Pons (tissue), 1 donor: ENCODE data around the gene MAN1A1.

Experiments
- DNase-seq: peaks from one replicate; pipeline ENCODE4 v3.0.0-alpha.2; 2016; ENCODE audit warnings: low spot score

Gene MAN1A1

DNA sequence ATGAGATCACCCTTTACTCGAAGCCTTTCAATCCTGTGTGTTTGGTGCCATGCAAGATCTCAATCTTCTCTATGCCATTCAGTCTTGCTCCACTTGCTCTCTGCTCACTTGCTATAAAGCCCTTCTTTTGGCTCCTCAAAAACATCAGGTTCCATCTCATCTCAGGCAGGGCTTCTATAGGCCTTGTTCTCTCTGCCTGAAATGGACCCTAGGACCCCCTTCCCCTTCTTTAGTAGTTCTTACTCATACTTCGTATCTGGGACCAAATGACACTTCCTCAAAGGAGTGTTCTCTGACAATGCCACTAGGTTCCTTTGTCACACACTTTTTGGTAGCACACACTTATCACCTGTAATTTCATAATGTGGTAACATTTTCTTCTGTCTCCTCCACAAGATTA is 154.4 kb downstream of the MAN1A1 start:
- no peak for DNase-seq

DNA sequence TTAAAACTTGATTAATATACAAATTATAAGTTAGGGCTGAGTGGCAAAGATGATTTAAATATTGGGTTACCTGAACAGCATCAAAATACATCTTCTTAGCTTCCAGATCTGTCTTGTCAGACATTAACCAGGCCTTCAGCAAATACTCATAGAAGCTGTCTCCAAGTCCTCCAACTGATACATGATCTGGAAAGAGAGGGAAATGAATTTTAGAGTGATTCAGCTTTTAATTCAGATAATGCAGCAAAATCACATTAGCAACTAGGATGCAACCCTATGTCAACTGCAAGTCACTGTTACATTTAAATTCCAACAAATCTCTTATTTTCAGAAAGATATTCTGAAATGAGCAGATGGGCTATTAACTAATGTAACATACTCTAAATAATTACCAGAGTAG is 155.9 kb downstream of the MAN1A1 start:
- no peak for DNase-seq

DNA sequence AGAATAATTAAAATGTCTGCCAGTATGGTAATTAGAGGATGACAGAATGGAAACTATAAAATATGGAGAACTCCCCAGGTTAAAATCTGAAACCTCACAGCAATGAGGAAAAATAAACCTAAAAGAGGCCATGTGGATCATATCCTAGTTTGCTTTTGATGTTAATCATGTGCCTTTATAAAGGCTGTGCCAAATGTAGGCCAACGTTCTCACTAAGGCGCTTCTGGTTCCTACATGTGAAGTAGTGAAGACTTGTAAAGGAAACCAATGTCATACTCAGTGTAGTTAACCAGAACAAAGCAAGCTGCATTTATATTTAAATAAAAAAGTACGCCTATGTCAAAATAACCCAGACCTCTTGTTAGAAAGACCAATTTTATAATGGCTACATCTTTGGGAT is 157.4 kb downstream of the MAN1A1 start:
- DNase-seq, result no peak

DNA sequence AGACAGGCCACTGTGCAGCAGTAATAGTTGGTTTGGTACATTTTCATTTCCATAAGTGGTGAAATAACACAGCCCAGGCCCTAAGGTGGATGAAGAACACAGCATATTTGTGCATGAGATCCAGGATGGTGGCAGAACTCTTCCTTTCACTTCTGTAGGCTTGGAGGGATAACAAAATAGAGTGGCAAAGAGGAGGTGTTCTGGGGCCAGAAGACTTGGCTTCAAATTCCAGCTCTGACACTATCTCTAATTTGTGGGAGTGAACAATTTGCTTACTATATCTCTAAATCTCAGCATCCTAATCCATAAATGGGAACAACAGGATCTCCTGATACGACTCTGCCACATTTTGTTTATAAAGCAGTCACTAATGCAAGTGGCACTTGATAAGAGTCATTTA is 159.4 kb downstream of the MAN1A1 start:
- DNase-seq, result no peak

GRCh38 chr6:119189498-119189897 is 160.1 kb downstream of the MAN1A1 start:
- no peak for DNase-seq

GRCh38 chr6:119187596-119187995 is 162.0 kb downstream of the MAN1A1 start:
- no peak for DNase-seq

- no peak for DNase-seq
Observed at GRCh38 chr6:119186490-119186889, 163.1 kb downstream of the MAN1A1 start.

DNA sequence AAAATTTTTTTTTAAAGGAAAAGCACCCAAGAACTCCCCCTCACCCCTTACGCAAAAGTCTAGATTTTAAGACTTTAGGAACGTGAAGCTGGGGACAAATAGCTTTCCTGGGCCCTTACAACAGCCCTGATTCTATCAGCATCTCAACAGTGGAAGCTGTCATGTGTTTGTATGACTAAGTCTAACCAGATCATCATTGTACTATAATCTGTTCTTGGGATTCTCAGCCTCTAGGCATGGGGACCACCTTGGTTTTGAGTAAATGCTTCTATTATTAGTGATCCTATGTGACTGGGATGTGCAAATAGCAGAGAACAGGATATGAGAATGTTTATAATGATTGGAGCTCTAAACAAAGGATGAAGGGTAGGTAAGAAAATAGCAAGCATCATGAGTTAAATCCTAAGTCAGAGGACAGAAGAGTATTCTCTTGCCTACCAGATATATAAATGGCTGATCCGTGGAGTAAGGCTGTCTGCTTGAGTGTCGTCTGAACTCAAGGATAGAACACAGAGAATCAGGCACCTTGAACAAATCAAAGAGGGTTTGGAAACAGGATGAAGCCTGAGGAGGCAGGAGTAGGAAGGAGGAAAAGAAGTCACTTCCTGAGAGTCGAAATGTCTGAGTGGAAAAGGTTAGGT is 165.4 kb downstream of the MAN1A1 start:
- DNase-seq, result no peak

DNA sequence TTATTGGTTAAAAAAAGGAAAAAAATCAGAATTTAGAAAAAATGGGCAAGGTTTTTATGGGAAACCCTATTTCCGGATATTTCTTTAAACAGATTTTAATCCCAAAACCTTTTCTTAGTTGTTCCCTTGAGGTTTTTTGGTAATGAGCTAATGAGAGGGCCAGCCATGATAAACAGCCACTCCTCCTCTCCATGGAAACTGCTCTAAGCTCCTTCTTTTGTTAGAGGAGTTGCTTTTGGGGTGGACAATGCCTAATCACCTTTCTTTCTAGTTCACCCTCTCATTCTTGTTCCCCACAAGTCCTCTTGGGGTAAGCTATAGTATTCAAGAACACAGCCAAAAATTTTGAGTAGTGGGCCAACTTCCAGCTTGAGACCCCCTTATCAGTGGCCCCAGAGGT is 166.1 kb downstream of the MAN1A1 start:
- DNase-seq, result no peak

GRCh38 chr6:119182875-119183274 is 166.7 kb downstream of the MAN1A1 start:
- DNase-seq, result no peak

- DNase-seq, result no peak
Observed at GRCh38 chr6:119182216-119182803, 167.3 kb downstream of the MAN1A1 start.

GRCh38 chr6:119181046-119181445 is 168.5 kb downstream of the MAN1A1 start:
- no peak for DNase-seq

- no peak for DNase-seq
Observed at GRCh38 chr6:119179842-119180241, 169.7 kb downstream of the MAN1A1 start.

- DNase-seq, result no peak
Observed at GRCh38 chr6:119179062-119179461, 170.5 kb downstream of the MAN1A1 start.

DNA sequence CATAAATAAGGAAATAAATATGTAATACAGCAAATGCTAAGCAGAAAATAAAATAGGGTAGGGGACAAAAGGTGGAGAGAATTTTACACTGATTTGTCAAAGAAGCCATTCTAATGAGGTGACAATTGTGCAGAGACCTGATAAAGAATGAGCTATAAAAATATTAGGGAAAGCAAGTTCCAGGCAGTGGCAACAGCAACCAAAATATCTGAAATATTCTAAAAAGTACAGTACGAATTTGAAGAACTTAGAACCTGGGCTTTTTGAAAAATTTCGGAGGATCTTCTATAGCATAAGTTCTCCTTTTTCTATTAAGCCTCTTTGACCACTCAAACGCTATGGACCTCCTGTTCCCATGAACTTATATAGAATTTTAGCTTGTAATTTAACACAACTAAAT is 173.1 kb downstream of the MAN1A1 start:
- DNase-seq, result no peak

DNA sequence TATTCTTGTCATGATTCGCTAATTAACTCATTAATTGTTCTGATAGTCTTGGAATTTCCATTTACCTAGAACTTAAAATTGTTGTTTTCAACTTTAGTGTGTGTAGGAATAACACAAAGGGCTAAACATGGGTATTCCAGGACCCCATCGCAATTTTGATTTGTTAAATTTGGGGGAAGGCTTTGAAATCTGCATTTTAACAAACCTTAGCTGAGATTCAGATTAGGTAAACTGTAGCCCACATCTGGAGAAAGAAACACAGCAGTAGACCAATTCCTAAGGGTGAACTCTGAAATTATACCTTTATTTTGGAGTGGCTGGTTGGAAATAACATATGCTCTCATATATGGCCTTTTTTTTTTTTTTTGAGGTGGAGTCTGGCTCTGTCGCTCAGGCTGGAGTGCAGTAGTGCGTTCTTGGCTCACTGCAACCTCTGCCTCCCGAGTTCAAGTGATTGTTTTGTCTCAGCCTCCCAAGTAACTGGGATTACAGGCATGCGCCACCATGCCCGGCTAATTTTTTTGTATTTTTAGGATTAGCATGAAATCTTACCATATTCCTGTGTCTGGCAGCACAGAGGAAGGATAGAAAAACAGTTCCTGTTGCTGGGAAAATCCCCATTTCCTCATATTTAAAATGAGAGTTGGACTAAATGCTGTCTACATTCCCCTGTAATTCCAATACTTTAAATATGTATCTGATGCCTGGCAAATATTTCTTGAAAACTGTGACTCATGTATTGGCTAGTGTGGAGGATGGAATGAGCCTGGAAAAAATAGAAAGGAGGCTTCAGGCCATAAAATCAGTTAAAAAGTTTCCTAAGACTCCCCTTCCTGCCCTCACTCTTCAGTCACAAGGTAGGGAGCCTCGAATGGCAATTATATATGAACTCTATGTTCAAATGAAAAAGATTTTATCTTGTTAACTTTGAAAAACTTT is 174.4 kb downstream of the MAN1A1 start:
- DNase-seq, result no peak

- no peak for DNase-seq
Observed at GRCh38 chr6:119174085-119174445, 175.5 kb downstream of the MAN1A1 start.

GRCh38 chr6:119173249-119174084 is 176.1 kb downstream of the MAN1A1 start:
- DNase-seq, result no peak

DNA sequence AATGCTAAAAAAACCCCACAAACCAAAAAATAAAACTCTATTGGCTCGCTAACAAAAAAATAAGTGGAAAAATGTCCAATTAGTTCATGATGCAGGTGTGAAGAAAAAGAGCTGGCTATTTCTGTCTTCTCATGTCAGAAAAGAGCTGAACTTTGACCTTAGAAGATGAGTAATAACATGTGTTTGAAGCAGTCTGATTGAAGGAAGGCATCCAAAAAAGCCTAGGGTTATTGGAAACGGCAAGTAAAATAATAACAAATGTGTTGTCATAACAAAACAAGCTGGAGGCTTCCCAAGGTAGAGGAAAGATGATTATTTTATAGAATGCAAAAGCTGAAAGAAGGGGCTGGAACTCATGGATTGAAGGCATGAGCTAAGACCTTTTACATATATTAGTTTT is 176.7 kb downstream of the MAN1A1 start:
- DNase-seq, result no peak

GRCh38 chr6:119171864-119172588 is 177.5 kb downstream of the MAN1A1 start:
- DNase-seq, result no peak

GRCh38 chr6:119171088-119171841 is 178.3 kb downstream of the MAN1A1 start:
- no peak for DNase-seq
